ENCODE results near the gene ST3GAL4.

The ST3GAL4 gene

GRCh38 chr11:126434950-126435335 lies 79.5 kb downstream of the ST3GAL4 start (continued):
- TF ChIP-seq ATF2 (tag by site-specific recombination; IDR thresholded peaks at IDR 0.05; ENCODE audit: low read depth): no peak
- no peak for TF ChIP-seq ZNF785 (tag by site-specific recombination; IDR thresholded peaks at IDR 0.05)
- no peak for TF ChIP-seq SP7 (tag by site-specific recombination; IDR thresholded peaks at IDR 0.05)
- no peak for TF ChIP-seq CTCF (tag by site-specific recombination; IDR thresholded peaks at IDR 0.05)
- no peak for TF ChIP-seq BCL11A (tag by site-specific recombination; IDR thresholded peaks at IDR 0.05; ENCODE audit: low read depth)
- no peak for TF ChIP-seq ZNF514 (tag by site-specific recombination; IDR thresholded peaks at IDR 0.05)
- TF ChIP-seq ZNF394 (tag by site-specific recombination; IDR thresholded peaks at IDR 0.05; ENCODE audit: borderline replicate concordance): no peak
- no peak for TF ChIP-seq KLF16 (tag by site-specific recombination; IDR thresholded peaks at IDR 0.05)
- TF ChIP-seq ZNF529 (tag by site-specific recombination; IDR thresholded peaks at IDR 0.05; ENCODE audit: insufficient replicate concordance): no peak

- ChIA-PET POLR2A (no interaction called here), CTCF (interaction anchor here (0.7 to 0.9 kb wide), 2 partner anchors 126 to 484 kb away, joined by 3 read pairs; no protein-coding TSS in a partner anchor)
- H3K36me3 ChIP-seq (ENCODE audit: control insufficient read depth in 2 of 2, insufficient read depth in 1 of 2, low read length in 2 of 2): no peaks in the 10 kb centered on the region
- no peaks in the 10 kb centered on the region for H3K9me3 ChIP-seq (ENCODE audit: control insufficient read depth, insufficient read depth, low read depth, low read length)
- TF ChIP-seq ZFP41 (tag by site-specific recombination; IDR thresholded peaks at IDR 0.05; ENCODE audit: borderline replicate concordance): no peak
- TF ChIP-seq ZXDB (tag by site-specific recombination; IDR thresholded peaks at IDR 0.05): no peak
- TF ChIP-seq ZNF585B (tag by site-specific recombination; IDR thresholded peaks at IDR 0.05): no peak
- TF ChIP-seq, protein P1, sequence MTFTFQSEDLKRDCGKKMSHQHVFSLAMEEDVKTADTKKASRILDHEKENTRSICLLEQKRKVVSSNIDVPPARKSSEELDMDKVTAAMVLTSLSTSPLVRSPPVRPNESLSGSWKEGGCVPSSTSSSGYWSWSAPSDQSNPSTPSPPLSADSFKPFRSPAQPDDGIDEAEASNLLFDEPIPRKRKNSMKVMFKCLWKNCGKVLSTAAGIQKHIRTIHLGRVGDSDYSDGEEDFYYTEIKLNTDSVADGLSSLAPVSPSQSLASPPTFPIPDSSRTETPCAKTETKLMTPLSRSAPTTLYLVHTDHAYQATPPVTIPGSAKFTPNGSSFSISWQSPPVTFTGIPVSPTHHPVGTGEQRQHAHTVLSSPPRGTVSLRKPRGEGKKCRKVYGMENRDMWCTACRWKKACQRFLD (tag by site-specific recombination; IDR thresholded peaks at IDR 0.05): no peak
- TF ChIP-seq ZBTB7A (tag by site-specific recombination; IDR thresholded peaks at IDR 0.05; ENCODE audit: low read depth): no peak
- TF ChIP-seq ZNF404 (tag by site-specific recombination; IDR thresholded peaks at IDR 0.05): no peak
- TF ChIP-seq ZNF548 (tag by site-specific recombination; IDR thresholded peaks at IDR 0.05): no peak
- TF ChIP-seq, protein P2, sequence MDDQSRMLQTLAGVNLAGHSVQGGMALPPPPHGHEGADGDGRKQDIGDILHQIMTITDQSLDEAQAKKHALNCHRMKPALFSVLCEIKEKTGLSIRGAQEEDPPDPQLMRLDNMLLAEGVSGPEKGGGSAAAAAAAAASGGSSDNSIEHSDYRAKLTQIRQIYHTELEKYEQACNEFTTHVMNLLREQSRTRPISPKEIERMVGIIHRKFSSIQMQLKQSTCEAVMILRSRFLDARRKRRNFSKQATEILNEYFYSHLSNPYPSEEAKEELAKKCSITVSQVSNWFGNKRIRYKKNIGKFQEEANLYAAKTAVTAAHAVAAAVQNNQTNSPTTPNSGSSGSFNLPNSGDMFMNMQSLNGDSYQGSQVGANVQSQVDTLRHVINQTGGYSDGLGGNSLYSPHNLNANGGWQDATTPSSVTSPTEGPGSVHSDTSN (CRISPR knock-in tag; IDR thresholded peaks at IDR 0.05): no peak
- H3K27ac ChIP-seq (ENCODE audit: extremely low read depth, low read depth, low read length): no peak overlapping the region
- no peak overlapping the region for H3K4me3 ChIP-seq (ENCODE audit: low read depth, low read length)
- H3K4me1 ChIP-seq (ENCODE audit: control insufficient read depth, insufficient read depth, low read length): no peaks in the 10 kb centered on the region
Measured at GRCh38 chr11:126436209-126436755, 80.8 kb downstream of the ST3GAL4 start.

DNA sequence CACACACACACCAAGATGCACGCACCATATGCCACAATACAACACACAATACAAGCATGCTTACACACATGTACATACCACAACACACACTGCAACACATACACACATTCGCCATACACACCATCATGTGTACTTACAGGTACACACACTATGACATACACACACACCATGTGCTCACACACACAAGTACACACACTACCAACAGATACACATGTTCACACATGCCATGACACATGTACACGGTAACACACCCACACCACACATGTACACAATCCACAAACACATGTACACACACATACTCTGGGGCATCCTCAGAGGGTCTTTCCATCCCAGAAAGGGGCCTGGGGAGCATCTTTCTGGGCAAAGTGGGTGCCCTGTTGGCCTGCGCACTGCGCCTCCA lies 82.2 kb downstream of the ST3GAL4 start:
- H3K4me1 ChIP-seq (ENCODE audit: control insufficient read depth, insufficient read depth, low read length): no peaks in the 10 kb centered on the region
- POLR2A ChIA-PET: no interaction called here
- CTCF ChIA-PET: no interaction called here

More for the DNA sequence above, 82.2 kb downstream of the ST3GAL4 start:
- TF ChIP-seq ZNF239 (tag by site-specific recombination; IDR thresholded peaks at IDR 0.05) (0 out of 2 replicates have a peak, but pooled peaks have one; percentile 15), ZNF324 (tag by site-specific recombination; IDR thresholded peaks at IDR 0.05) (no peak)
- Histone ChIP-seq H3K9me3 (ENCODE audit: control insufficient read depth, insufficient read depth, low read depth, low read length) (no peaks in the 10 kb centered on the region), H3K27ac (ENCODE audit: extremely low read depth, low read depth, low read length) (no peak overlapping the region), H3K4me3 (ENCODE audit: low read depth, low read length) (no peak overlapping the region), H3K36me3 (ENCODE audit: control insufficient read depth in 2 of 2, insufficient read depth in 1 of 2, low read length in 2 of 2) (no peaks in the 10 kb centered on the region)
